GM12875 (cell line): ENCODE data around the gene ELFN2.

Source experiments
- H3K4me3 ChIP-seq: one replicate; pipeline ENCODE4 v1.5.1; 2011; ENCODE audit warnings: low read depth, low read length, control low read depth
- CTCF ChIP-seq: IDR thresholded peaks from 2 replicates; pipeline ENCODE4 v1.5.1; 2011; ENCODE audit warnings: low read depth, mild to moderate bottlenecking, control low read depth, inconsistent platforms, low read length, moderate library complexity, borderline replicate concordance; ENCODE audit not compliant: insufficient read depth

ELFN2 gene

GRCh38 chr22:37362621-37363020, 64.7 kb downstream of the ELFN2 start:
- no peak for TF ChIP-seq CTCF
- no peak overlapping the region for H3K4me3 ChIP-seq

- no peak for TF ChIP-seq CTCF
- H3K4me3 ChIP-seq: no peak overlapping the region
Observed at GRCh38 chr22:37358917-37359316, 68.4 kb downstream of the ELFN2 start.

- no peak for TF ChIP-seq CTCF
Observed at GRCh38 chr22:37358386-37358785, 68.9 kb downstream of the ELFN2 start.

GRCh38 chr22:37357446-37358075, 69.7 kb downstream of the ELFN2 start:
- TF ChIP-seq CTCF: no peak
- no peak overlapping the region for H3K4me3 ChIP-seq

More at GRCh38 chr22:37358386-37358785, 68.9 kb downstream of the ELFN2 start:
- H3K4me3 ChIP-seq: no peak overlapping the region

GRCh38 chr22:37356922-37357321, 70.4 kb downstream of the ELFN2 start:
- H3K4me3 ChIP-seq: no peak overlapping the region
- TF ChIP-seq CTCF: no peak

- no peak for TF ChIP-seq CTCF
Observed at GRCh38 chr22:37355174-37355573, 72.1 kb downstream of the ELFN2 start.

GRCh38 chr22:37354670-37355069, 72.6 kb downstream of the ELFN2 start:
- no peak for TF ChIP-seq CTCF
- no peak overlapping the region for H3K4me3 ChIP-seq

More at GRCh38 chr22:37355174-37355573, 72.1 kb downstream of the ELFN2 start:
- H3K4me3 ChIP-seq: no peak overlapping the region
